B cell (primary cell): ENCODE results near the gene TTC32.

ENCODE experiments used
- CTCF ChIP-seq: fragments of 200-600 bp; IDR thresholded peaks from one replicate; pipeline ENCODE4 v1.8.0; 2022; ENCODE audit warnings: antibody characterized with exemption, mild to moderate bottlenecking
- EZH2 ChIP-seq: IDR thresholded peaks from 2 replicates; pipeline ENCODE4 v1.6.1; 2012; ENCODE audit warnings: borderline replicate concordance, low read depth, mild to moderate bottlenecking, moderate library complexity, low read length; ENCODE audit not compliant: insufficient read depth, poor library complexity, severe bottlenecking

GRCh38 chr2:19882286-19882685, 19.5 kb downstream of the TTC32 start:
- no peak for TF ChIP-seq CTCF
- no peak for TF ChIP-seq EZH2
